OCI-LY7 (cell line): ENCODE measurements around the gene ADNP2.

Experiments used
- EZH2phosphoT487 ChIP-seq: fragments of 200-600 bp; sonication (generic); IDR thresholded peaks from 2 replicates; pipeline ENCODE4 v1.6.1; 2018; ENCODE audit warnings: low read depth, borderline replicate concordance, mild to moderate bottlenecking, mixed run types, antibody characterized with exemption, low read length, moderate library complexity, mixed read lengths
- TF ChIP-seq, protein P1 (sequence below): fragments of 200-600 bp; sonication (generic); conservative IDR thresholded peaks from 2 replicates; pipeline ENCODE4 v1.5.1; 2014; ENCODE audit warnings: mild to moderate bottlenecking, antibody characterized with exemption, low read length, moderate library complexity, mixed read lengths

DNA sequence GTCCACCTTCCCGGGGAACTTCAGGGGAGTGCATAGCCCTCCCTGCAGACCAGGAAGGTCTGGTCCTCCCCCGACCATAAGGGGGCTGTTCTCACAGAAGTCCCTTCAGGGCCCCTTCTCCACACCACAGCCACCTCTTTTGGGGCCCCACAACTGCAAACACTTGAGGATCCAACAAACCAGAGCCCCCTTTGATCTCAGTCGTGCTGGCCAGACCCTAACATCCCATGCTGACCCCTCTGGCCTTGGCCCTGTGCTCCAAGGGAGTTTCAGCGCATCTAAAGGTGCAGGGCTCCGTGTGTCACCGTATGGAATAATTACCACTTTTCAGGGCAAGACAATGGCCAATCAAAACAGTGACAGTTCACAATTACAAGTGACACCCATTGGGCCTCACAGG lies 57.7 kb downstream of the ADNP2 start:
- TF ChIP-seq, protein P1, sequence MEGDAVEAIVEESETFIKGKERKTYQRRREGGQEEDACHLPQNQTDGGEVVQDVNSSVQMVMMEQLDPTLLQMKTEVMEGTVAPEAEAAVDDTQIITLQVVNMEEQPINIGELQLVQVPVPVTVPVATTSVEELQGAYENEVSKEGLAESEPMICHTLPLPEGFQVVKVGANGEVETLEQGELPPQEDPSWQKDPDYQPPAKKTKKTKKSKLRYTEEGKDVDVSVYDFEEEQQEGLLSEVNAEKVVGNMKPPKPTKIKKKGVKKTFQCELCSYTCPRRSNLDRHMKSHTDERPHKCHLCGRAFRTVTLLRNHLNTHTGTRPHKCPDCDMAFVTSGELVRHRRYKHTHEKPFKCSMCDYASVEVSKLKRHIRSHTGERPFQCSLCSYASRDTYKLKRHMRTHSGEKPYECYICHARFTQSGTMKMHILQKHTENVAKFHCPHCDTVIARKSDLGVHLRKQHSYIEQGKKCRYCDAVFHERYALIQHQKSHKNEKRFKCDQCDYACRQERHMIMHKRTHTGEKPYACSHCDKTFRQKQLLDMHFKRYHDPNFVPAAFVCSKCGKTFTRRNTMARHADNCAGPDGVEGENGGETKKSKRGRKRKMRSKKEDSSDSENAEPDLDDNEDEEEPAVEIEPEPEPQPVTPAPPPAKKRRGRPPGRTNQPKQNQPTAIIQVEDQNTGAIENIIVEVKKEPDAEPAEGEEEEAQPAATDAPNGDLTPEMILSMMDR, result no peak
- TF ChIP-seq EZH2phosphoT487, result no peak
